Activated CD4-positive, alpha-beta T cell treated with anti-CD3 and anti-CD28 coated beads for 1 hour (primary cell): ENCODE results near the gene RPTOR.
A peak's percentile ranks its signal among the peaks of the same experiment; 100 is the strongest.

ENCODE experiments used
- DNase-seq: peaks from one replicate; pipeline ENCODE4 v3.0.0-alpha.2; 2020

RPTOR gene

DNA sequence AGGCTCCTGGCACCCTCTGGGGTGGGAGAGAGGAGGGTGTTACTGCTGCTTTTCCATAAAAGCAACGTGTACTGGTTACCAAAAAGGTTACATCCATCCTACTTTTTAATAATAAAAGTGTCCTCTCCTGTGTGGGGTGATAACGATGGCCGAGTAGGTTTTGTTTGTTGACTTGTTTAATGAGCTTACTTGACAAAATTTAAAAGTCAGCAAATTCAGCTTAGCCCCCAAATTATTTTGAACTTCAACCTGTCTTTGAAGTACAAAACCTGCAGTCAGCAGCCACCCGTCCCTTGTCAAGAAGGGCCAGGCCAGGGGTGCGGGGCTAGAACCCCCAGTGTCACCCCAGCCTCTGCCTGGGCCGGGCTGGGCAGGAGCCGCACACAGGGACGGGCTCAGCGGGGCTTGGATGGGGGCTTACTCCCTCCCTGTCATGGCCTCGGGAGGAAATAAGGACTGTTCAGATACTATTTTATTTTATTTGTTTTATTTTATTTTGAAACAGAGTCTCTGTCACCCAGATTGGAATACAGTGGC lies 343.1 kb downstream of the RPTOR start:
- no peak for DNase-seq

DNA sequence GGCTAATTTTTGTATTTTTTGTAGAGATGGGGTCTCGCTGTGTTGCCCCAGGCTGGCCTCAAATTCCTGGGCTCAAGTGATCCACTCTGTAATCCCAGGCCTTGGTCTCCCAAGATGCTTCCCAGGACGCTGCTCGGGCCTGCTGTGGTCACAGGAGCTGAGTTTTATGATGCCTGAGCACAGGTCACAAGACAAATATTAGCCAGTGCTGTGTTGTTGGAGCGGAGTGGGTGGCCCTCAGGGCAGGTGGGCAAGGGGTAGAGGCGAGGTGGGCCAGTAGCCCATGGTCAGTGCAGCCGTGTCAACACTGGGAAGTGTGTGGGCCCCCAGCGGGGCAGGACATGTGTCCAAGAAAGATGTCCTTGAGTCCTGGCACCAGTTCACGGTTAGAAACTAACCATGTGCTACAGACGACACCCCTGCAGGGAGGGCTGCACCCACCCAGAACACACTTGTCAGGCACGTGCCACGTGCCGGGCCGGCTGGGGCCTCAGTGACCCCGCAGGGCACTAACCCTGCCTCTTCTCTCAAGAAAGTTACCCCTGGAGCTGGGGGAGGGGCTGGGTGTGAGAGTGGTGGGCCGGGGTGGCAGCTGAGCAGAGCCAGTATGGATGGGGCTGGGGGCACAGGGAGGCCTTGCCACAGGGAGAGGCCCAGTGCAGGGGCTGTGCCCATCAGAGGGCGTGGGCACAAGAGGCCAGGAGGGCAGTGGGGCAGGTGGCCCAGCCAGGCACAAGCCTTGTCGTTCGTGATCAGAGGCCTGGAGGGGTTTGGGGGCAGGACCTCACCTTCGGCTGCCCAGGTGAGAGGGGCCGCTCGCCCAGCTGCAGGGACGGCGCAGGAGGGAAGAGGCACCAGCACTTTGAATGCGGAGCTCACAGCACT lies 343.9 kb downstream of the RPTOR start:
- DNase-seq: no peak

DNA sequence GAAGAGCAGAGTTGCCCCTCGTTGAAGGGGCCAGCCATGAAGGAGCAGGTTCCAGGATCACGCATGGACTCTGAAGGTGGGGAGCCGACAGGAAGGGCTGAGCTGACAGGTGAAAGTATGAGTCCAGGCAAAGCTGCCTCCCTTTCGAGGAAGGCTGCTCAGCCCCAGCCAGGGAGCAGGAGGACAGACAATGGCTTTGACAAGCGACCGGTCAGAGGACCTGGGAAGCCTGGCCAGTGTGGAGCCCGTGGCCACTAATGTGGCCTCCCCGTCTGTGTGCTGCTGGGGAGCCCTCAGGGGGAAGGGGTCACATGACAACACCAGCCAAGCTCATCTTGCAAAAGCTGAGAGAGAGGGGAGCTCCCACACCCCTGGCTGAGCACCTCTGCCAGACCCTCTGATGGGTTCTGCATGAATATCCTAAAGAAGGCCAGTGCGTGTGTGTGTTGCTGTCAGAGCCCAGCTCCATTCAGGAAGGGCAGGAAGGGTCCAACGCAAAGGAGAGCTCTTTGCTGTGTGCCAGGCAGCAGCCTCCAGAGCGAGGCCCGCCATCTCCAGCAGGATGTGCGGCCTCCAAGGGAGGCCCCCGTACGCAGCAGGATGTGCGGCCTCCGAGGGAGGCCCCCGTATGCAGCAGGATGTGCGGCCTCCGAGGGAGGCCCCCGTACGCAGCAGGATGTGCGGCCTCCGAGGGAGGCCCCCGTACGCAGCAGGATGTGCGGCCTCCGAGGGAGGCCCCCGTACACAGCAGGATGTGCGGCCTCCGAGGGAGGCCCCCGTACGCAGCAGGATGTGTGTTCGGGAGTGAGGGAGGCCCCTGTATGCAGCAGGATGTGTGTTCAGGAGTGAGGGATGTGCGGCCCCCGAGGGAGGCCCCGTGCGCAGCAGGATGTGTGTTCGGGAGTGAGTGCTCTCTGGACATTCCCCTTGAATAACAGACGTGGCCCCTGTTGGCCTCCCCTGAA lies 344.9 kb downstream of the RPTOR start:
- DNase-seq: no peak

DNA sequence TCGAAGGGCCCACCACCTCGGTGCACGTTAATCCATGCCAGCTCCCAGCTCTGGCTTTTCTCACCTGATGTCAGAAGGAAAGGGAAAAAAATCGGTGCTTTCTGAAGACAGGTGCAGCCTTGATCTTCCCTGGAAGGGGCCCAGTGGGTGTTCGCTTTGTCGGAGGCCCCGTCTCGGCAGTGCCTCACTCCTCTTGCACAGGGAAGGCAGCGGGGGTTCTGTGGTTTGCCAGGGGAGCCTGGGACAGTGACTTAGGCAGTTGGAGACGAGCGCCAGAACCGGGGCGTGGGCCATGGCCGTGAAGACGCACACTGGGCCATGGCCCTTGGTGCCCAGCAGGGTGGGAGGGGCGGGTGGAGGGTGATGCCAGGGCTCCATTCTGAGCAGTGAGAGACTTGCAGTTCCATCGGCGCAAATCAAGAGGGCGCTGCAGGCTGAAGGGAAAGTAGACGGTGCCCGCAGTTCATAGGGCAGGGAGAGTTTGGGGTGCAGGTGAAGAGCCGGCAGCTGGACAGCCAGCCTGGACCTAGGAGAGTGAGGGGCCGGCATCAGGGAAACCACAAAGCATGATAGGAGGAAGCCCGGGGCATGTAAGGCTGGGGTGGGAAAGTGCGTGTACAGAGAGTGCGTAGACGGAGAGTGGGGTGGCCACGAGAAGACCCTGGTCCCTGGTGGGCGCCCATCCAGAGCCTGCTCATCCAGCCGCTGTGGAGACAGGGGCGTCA lies 345.7 kb downstream of the RPTOR start:
- DNase-seq: no peak

DNA sequence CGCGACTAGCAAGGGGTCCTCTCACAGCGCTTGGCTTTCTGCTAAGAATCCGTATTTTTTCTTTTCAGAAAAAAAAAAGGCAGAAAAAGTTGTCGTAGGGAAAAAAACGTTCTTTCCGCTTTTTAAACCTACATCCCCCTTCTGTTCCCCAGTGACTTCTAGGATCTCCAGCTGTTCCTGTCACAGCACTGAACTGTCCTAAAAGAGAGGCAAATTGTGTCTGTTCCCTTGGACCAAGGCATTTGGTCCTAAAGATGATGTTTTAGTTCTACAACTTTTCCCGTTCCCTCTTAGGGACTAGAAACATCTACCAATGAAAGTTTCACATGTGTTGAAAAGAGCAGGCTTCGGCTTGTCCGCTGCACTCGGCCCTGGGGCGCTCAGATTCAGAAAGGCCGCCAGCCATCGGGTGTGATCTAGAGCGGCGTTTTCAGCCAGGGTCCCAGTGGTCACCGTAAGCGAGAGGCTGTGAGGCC lies 346.3 kb downstream of the RPTOR start:
- DNase-seq: no peak

DNA sequence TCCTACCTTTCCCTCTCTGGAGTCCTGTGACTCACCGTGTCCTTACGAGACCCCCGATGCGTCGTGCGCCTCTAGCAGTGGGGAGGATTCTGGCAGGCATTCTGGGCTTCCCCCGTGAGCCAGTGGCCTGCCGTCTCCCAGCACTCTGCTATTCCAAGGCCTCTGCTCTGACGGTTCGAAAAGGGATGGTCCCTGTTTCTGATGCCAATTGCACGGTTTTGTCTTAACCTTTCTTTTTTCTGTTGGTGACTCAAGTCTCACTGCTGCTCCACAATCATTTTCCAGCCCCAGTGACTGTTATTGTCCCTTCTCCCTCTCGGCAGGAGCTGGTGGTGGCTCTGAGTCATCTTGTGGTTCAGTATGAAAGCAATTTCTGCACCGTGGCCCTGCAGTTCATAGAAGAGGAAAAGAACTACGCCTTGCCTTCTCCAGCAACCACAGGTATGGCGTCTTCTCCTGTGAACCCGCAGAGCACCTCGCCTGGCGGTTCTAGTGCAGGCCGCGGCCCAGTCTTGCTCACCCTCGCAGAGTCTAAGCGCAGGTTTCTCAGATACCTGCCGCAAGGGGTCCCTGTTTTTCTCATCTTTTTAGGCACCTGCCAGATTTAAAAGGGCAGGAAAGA lies 346.9 kb downstream of the RPTOR start:
- peak; percentile 70 for DNase-seq

DNA sequence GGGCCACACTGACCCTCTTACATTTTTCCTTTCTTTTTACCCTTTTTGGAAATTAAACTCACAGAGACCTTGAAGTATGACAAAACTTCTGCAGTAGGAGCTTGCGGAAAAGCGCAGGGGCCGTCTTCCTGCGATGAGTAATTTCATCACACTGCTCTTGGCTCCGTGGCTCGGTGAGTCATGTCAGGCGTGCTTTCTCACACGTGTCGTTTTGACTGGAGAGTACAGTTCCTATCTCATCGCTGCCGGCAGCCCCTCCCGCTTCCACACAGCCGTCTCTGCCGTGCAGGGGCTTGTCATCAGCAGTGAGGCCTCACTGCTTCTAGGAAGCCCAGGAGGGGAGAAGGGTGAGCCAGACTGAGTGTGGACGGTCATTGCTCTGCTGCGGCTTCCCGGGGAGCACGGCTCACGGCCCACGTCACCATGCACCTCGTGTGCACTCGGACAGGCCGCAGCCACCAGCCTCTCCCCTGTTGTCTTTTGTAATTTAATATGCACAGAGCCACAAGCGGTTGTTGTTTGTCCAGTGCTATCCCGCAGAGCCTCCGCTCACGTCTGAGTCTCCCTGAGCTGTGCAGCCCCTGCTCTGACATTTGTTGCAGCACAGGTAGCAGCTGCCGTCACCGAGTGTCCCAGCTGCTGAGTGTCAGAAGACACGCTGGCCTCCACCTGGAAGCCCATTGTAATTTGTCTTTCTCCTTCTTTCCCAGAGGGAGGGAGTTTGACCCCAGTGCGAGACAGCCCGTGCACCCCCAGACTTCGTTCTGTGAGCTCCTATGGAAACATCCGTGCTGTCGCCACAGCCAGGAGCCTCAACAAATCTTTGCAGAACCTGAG lies 347.6 kb downstream of the RPTOR start:
- DNase-seq: peak; percentile 81

DNA sequence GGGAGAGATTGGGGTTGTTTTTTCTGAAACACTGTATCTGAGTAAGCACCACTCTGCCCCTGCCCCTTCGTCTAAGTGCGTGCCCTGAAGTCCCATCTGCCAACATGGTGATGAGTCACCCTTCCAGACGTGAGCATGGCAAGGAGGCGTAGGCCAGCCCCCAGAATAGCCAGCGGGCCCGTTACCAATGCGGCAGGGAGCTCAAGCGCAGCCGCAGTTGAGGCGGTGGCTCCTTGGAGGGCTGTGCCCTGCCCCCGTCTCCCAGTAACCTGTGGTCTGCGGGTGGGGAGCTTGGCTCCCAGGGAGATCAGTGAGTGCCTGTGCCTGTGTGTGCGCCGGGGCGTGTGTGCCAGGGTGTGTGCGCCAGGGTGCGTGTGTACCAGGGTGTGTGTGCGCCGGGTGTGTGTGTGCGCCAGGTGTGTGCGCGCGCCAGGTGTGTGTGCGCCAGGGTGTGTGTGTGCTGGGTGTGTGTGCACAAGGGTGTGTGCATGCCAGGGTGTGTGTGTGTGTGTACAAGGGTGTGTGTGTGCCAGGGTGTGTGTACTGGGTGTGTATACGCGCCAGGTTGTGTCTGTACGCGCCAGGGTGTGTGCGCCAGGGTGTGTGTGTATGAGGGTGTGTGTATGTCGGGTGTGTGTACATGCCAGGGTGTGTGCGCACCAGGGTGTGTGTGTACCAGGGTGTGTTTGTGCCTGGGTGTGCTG lies 348.4 kb downstream of the RPTOR start:
- DNase-seq: peak; percentile 38

DNA sequence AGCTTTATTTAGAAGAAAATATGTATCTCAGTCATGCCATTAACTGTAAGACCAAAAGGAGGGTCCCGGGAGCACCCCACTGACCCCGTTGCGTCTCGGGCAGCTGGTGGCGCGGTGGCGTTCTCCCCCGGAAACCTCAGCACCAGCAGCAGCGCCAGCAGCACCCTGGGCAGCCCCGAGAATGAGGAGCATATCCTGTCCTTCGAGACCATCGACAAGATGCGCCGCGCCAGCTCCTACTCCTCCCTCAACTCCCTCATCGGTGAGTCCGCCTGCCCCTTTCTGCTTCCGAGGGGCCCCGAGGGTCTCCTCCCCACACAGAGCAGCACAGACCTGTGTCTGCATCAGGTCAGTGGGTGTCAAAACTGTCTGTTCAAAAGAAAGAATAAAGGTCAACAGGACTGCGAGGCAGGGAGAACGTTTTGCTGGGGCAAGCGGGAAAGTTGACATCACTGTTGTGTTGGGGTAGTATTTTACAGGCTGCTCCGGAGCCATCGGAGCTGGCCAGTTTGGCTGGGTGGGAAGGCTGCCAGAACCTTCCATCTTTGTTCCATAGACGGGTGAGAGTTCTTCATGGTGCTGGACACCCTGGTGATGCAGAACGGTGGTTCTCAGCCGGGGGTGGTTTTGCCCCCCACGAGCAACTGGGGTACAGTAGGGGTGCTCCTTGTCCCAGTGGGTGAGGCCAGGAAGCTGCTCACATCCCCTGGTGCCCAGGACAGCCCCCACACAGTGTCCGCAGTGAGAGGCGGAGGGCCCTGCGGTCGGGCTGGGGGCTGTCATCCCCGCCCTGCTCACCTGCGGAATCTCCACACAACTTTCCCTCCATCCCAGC lies 349.2 kb downstream of the RPTOR start:
- no peak for DNase-seq

DNA sequence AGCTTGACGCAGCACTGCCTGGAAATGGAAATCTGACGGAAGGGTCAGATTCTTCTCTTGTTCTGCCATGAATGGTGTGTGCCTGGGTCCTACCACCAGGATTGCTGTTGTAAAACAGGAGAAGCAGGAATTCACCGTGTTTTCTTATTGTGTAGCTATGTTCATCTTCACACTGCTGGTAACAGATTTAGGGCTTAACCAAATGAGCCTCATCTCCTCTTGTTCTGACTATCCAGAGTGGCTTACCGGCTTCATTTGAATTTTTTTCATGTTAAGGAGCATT lies 349.7 kb downstream of the RPTOR start:
- DNase-seq: no peak

DNA sequence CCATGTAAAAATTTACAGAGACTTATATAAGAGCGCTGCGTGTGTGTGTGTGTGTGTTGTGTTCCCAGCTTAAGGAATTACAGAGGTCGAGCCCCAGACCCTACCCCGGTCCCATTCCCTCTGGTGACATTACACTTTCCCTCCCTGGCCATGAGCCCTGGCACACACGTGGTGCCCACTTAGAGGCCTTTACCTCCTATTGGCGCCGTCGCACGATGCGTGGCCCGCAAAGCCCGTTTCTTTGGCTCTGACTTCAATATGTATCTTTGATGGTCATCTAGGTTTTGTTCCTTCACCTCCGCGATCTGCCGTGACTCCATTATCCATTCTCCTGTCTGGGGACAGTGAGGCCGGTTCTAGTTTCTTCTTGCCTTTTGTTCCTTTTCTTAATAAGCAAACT lies 350.1 kb downstream of the RPTOR start:
- DNase-seq: no peak

DNA sequence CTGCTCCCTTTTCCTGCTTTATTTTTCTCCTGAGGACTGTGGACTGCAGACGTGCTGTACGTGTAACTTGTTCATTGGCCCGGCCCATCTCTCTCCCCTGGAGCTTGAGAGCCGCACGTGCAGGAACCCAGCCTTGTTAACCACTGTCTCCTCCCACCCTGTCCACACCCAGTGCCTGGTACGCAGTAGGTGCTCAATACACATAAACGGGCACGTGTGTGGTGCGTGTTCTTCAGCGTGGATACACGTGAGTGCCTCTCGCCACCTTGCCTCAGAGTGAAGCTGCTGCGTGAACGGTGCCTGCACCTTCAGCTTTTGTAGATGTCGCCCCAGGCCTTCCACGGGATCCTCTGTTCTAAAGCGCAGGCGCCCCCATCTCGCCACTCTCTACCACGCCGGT lies 350.7 kb downstream of the RPTOR start:
- no peak for DNase-seq

DNA sequence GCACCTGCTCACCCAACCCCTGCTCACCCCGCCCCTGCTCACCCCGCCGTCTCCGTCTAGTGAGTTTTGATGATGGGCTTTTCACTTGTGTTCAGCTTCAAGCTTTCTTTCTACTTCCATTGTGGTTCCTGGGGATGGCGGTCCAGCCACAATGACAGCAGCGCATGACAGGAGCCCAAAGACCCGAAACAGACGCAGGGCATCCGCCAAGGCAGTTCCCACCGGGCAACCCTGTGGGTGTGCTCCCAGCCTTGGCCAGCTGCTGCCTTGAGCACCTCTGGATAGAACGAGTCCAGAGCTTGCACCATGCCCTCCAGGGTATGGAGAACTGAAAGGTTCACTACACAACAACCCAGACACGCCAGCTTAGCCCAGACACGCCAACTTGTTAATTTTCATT lies 354.1 kb downstream of the RPTOR start:
- DNase-seq: no peak

DNA sequence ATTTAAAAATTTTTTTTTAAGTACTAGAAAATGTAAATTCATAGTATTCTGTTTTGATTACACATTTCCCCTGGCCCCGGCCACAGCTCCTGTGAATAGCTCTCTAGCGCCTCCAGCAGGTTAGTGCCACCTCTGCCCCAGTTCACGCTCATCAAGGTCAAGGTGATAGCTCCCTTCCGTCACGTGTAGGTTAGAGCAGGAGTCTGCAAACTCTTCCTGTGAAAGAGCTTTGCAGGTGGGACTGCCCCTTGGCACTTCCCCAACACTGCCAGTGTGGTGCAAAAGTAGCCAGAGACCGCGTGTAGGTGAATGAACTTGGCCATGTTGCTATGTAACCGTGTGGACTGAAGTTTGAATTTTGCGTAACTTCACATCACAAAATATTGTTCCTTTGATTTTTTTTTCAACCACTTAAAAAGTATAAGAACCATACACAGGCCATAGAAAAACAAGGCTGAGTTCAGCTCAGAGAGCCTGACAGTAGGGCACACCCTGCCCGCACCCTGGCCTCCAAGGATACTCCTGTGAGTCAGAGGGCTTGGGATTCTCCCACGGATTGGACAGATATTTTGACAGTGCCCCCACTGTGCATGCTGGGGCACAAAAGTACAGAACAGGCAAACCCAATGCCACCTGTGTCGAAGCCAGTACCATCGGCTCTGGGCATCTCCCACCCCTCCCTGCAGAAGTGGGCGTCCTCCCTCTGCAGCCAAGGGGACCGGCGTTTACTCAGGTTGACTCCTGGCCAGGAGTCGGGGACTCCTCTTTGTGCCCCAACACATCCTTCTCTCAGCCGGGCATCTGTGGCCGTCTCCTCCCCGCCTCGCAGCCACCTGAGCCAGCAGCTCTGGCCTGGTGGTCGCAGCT lies 355.0 kb downstream of the RPTOR start:
- peak; percentile 71 for DNase-seq

DNA sequence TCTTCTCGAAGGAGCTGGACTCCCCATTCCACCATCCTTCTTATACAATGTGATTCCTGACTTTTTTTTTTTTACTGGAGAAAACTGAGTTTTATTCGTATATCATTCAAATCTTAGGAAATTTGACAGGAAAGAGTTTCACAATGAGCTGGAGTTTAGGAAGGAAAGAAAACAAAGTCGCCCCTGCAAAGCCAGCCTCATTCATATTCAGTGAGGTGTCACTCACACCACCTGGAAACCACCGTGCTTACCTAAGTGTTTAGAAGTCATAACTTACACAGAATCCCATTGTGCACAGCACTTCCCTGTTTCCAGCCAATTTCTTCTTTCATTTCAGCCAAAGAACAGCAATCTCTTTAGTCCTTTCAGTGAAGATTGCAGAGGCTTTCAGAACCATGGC lies 356.7 kb downstream of the RPTOR start:
- DNase-seq: no peak

DNA sequence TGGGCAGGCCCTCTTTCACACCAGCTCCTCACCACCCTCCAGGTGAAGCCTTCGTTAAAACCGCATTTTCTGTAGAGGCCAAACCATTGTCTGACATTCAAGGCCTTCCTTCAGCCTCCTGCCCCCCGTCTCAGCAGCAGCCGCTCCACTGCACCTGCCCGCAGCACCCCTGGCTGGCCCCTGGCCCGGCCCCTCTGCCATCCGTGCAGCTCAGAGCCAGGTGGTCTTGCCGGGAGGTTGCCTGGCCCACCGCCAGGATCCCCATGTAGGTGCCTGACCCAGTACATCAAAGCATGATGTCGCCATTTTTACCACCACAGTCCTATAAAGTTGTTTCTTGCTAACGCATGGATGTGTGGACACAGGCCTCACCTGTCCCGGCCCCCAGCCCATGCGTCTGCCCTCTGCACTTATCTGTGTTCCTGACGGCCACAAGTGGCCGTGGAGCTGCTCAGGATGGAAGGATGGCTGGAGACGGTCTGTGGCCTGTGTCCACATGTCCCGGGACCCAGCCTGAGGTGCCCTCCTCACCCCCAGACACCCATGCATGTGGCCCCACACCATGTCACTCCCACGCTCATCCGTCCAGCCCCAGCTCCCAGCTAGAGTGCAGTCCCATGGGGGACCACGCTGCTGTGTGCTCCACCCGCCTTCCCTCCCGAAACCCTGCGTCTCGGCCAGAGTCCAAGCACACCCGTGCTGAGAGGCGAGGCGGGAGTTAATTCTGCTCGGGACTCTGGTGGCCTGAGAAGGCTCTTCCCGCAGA lies 357.7 kb downstream of the RPTOR start:
- DNase-seq: no peak

DNA sequence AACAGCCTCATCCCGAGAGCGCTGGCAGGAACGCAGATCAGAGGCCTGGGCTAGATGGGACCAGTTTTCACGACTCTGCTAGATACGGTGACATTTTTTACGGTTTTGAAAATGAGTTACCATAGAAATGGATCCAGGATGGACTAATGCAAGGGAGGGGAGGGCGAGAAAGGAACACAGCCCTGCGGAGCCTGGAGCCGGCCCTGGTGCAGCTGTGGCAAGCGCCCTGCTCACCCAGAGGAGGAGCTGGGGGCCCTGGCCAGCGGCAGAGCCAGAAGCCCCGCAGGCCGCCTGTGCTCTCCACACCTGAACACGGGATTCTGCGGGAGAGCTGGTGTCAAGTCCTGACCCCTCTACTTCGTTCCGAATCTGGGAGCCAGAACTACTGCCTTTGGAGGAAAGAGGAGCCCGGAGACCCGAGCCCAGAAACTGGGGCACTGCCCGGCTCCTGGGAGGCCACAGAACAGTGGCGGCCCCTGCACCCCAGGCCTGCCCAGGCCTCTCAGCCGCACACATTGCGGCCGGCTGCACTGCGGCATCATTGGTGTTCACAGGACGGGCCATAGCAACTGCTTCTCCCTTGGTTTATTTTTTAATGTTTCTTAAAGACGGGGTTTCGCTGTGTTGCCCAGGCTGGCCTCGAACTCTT lies 358.4 kb downstream of the RPTOR start:
- no peak for DNase-seq
